Islet of Langerhans (tissue), 1 donor: ENCODE results near the gene SLC49A4.
"Not testable (repeated sequence)": the region's sequence is repeated elsewhere in the genome, so short reads cannot be mapped to it uniquely, and the experiment has no call there.

ENCODE experiments used
- FAIRE-seq: peaks from one replicate; lab custom pipeline; 2011; peaks lifted over from hg19 to GRCh38; lab: Jason Lieb, UNC

The SLC49A4 gene

GRCh38 chr3:122794779-122795673 lies at the start of gene SLC49A4:
SLC49A4 (plus strand) TSS chr3:122795069; CDS start chr3:122795193, 124 bp downstream.
- FAIRE-seq: no peak

- no peak for FAIRE-seq
Measured at GRCh38 chr3:122745369-122746021, 49.4 kb upstream of the SLC49A4 start.

- FAIRE-seq: not testable (repeated sequence)
Measured at GRCh38 chr3:122747295-122747694, 47.6 kb upstream of the SLC49A4 start.

- no peak for FAIRE-seq
Measured at GRCh38 chr3:122748347-122748746, 46.5 kb upstream of the SLC49A4 start.

- FAIRE-seq: no peak
Measured at GRCh38 chr3:122754929-122755328, 39.9 kb upstream of the SLC49A4 start.

- FAIRE-seq: no peak
Measured at GRCh38 chr3:122755491-122755890, 39.4 kb upstream of the SLC49A4 start.

- no peak for FAIRE-seq
Measured at GRCh38 chr3:122758877-122759560, 35.9 kb upstream of the SLC49A4 start.

GRCh38 chr3:122760453-122761271 lies 34.2 kb upstream of the SLC49A4 start:
- FAIRE-seq: no peak

- no peak for FAIRE-seq
Measured at GRCh38 chr3:122766430-122766829, 28.4 kb upstream of the SLC49A4 start.

- no peak for FAIRE-seq
Measured at GRCh38 chr3:122767540-122768372, 27.1 kb upstream of the SLC49A4 start.

- FAIRE-seq: no peak
Measured at GRCh38 chr3:122770521-122771202, 24.2 kb upstream of the SLC49A4 start.

GRCh38 chr3:122772827-122773226 lies 22.0 kb upstream of the SLC49A4 start:
- FAIRE-seq: no peak

GRCh38 chr3:122773944-122774509 lies 20.8 kb upstream of the SLC49A4 start:
- no peak for FAIRE-seq

GRCh38 chr3:122774564-122774963 lies 20.3 kb upstream of the SLC49A4 start:
- no peak for FAIRE-seq

- FAIRE-seq: no peak
Measured at GRCh38 chr3:122776675-122777468, 18.0 kb upstream of the SLC49A4 start.

GRCh38 chr3:122777563-122777962 lies 17.3 kb upstream of the SLC49A4 start:
- FAIRE-seq: no peak

- FAIRE-seq: no peak
Measured at GRCh38 chr3:122782804-122783203, 12.1 kb upstream of the SLC49A4 start.

- no peak for FAIRE-seq
Measured at GRCh38 chr3:122784436-122784835, 10.4 kb upstream of the SLC49A4 start.

GRCh38 chr3:122785231-122785630 lies 9.6 kb upstream of the SLC49A4 start:
- no peak for FAIRE-seq
